Fibroblast of gingiva (primary cell): ENCODE measurements around the gene FAM180A.
"Not testable (repeated sequence)": the region's sequence is repeated elsewhere in the genome, so short reads cannot be mapped to it uniquely, and the experiment has no call there.

Experiments
- DNase-seq: peaks from one replicate; pipeline ENCODE4 v3.0.0-alpha.2; 2011; ENCODE audit warnings: low read depth

Gene FAM180A

GRCh38 chr7:135713836-135714470 is 34.7 kb downstream of the FAM180A start:
- peak; percentile 60 for DNase-seq

- DNase-seq = no peak
These were observed 35.8 kb downstream of the FAM180A start for GRCh38 chr7:135712796-135713195.

GRCh38 chr7:135712182-135712782 is 36.3 kb downstream of the FAM180A start:
- no peak for DNase-seq

GRCh38 chr7:135711139-135711469 is 37.5 kb downstream of the FAM180A start:
- DNase-seq = no peak

GRCh38 chr7:135710417-135711138 is 38.0 kb downstream of the FAM180A start:
- no peak for DNase-seq

GRCh38 chr7:135709508-135709907 is 39.1 kb downstream of the FAM180A start:
- peak; percentile 29 for DNase-seq

- DNase-seq = no peak
These were observed 40.6 kb downstream of the FAM180A start for GRCh38 chr7:135708041-135708440.

GRCh38 chr7:135707570-135707966 is 41.0 kb downstream of the FAM180A start:
- DNase-seq = no peak

- DNase-seq = peak; percentile 54
These were observed 41.6 kb downstream of the FAM180A start for GRCh38 chr7:135706858-135707569.

GRCh38 chr7:135706038-135706742 is 42.4 kb downstream of the FAM180A start:
- peak; percentile 26 for DNase-seq

- DNase-seq = no peak
These were observed 43.9 kb downstream of the FAM180A start for GRCh38 chr7:135704698-135705097.

GRCh38 chr7:135704074-135704473 is 44.5 kb downstream of the FAM180A start:
- no peak for DNase-seq

- no peak for DNase-seq
These were observed 51.1 kb downstream of the FAM180A start for GRCh38 chr7:135697276-135698049.

GRCh38 chr7:135693558-135693957 is 55.1 kb downstream of the FAM180A start:
- DNase-seq = no peak

GRCh38 chr7:135692606-135693005 is 56.0 kb downstream of the FAM180A start:
- DNase-seq = not testable (repeated sequence)

- no peak for DNase-seq
These were observed 56.6 kb downstream of the FAM180A start for GRCh38 chr7:135692055-135692454.

GRCh38 chr7:135690566-135690965 is 58.0 kb downstream of the FAM180A start:
- DNase-seq = peak; percentile 14

- no peak for DNase-seq
These were observed 61.1 kb downstream of the FAM180A start for GRCh38 chr7:135687466-135687865.

- no peak for DNase-seq
These were observed 63.1 kb downstream of the FAM180A start for GRCh38 chr7:135685306-135686084.

- DNase-seq = no peak
These were observed 63.9 kb downstream of the FAM180A start for GRCh38 chr7:135684699-135685098.

- DNase-seq = no peak
These were observed 64.5 kb downstream of the FAM180A start for GRCh38 chr7:135684136-135684535.
